ENCODE data around the gene LLGL2. TPM values are rescaled to one million over a fixed set of nuclear protein-coding genes. Genes with fewer than 3 reads are reported as not detected.

LLGL2 gene
- total and polyA plus RNA-seq, 9 donors = 0.20 to 45.4 (median 15.1) TPM

- intact Hi-C loops (cut with DNase I) = no loop called here
- Histone ChIP-seq H3K4me1 (ENCODE audit: insufficient read depth) (no peaks in the 10 kb centered on the region), H3K9me3 (no peaks in the 10 kb centered on the region), H3K27me3 (no peaks in the 10 kb centered on the region), H3K27ac (no peak overlapping the region), H3K36me3 (no peaks in the 10 kb centered on the region), H3K4me3 (no peak overlapping the region)
- DNase-seq = no peak
- TF ChIP-seq POLR2A (IDR thresholded peaks at IDR 0.05) (no peak), EP300 (IDR thresholded peaks at IDR 0.05) (no peak), CTCF (IDR thresholded peaks at IDR 0.05) (no peak)
- WGBS, 3 donors = 92 to 96% (median 95%) methylated on average over 16 of the region's 16 CpGs
Observed at GRCh38 chr17:75571885-75572215, 46.4 kb downstream of the LLGL2 start.

DNA sequence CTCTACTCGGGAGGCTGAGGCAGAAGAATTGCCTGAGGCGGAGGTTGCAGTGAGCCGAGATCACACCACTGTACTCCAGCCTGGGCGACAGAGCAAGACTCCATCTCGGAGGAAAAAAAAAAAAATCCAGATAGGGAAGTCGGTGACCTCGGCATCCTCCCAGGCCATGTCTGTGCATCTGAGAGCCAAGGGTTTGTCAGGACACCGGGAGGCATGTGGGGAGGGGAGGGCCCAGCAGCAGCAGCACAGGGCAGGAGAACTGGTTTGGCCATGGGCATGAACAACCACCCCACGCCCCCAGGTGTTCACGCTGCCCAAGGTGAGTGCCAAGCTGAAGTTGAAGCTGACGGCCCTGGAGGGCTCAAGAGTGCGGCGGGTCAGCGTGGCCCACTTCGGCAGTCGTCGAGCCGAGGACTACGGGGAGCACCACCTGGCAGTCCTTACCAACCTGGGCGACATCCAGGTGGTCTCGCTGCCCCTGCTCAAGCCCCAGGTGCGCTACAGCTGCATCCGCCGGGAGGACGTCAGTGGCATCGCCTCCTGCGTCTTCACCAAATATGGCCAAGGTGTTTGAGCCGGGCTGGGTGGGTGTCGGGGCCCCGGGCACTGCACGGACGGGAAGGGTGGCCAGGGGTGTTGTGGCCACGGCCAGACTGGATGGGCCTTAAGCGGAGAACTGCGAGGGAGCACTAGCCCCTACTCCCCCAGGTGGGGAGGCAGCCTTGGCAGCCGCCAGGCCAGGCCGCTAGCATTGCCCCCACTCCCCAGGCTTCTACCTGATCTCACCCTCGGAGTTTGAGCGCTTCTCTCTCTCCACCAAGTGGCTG, 47.4 kb downstream of the LLGL2 start:
- H3K4me3 ChIP-seq = no peak overlapping the region

GRCh38 chr17:75573540-75573957, 48.1 kb downstream of the LLGL2 start:
- no peak for TF ChIP-seq CTCF (IDR thresholded peaks at IDR 0.05)
- no peak for TF ChIP-seq EP300 (IDR thresholded peaks at IDR 0.05)
- no peak for TF ChIP-seq POLR2A (IDR thresholded peaks at IDR 0.05)
- Histone ChIP-seq H3K4me1 (ENCODE audit: insufficient read depth) (no peaks in the 10 kb centered on the region), H3K27me3 (no peaks in the 10 kb centered on the region), H3K36me3 (no peaks in the 10 kb centered on the region), H3K4me3 (no peak overlapping the region), H3K9me3 (no peaks in the 10 kb centered on the region), H3K27ac (no peak overlapping the region)
- no peak for DNase-seq
- 92% methylated on average over 16 of the region's 16 CpGs for WGBS, 3 donors
- intact Hi-C loops (cut with DNase I) = no loop called here

More for the DNA sequence above, 47.4 kb downstream of the LLGL2 start:
- DNase-seq = no peak
- no peaks in the 10 kb centered on the region for H3K9me3 ChIP-seq
- H3K27ac ChIP-seq = no peak overlapping the region
- no peaks in the 10 kb centered on the region for H3K4me1 ChIP-seq (ENCODE audit: insufficient read depth)
- intact Hi-C loops (cut with DNase I) = no loop called here
- H3K36me3 ChIP-seq = no peaks in the 10 kb centered on the region
- WGBS, 3 donors = 91 to 95% (median 94%) methylated on average over 39 of the region's 39 CpGs
- TF ChIP-seq CTCF (IDR thresholded peaks at IDR 0.05) (no peak), POLR2A (IDR thresholded peaks at IDR 0.05) (no peak), EP300 (IDR thresholded peaks at IDR 0.05) (no peak)
- no peaks in the 10 kb centered on the region for H3K27me3 ChIP-seq

DNA sequence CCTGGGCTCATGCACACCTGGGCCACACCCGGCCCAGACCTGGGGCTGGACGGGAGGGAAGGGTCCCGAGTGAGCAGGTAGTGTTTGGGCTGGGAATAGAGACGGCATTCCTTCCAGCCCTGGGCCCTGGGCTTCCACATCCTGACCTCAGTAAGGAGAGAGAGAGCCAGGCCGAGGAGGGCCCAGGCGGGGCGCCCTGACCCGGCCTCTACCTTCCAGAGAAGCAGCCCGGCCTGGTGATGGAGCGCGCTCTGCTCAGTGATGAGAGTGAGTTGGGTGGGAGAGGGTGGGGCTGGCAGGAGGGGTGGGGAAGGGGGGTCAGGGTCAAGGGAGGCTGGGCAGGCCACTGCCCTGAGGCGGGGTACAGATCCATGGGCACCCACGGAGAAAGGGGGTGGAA, 48.5 kb downstream of the LLGL2 start:
- WGBS, 3 donors = 84 to 93% (median 91%) methylated on average over 12 to 13 of the region's 13 CpGs
- DNase-seq = no peak
- peaks cover 3% of the 10 kb centered on the region for H3K4me1 ChIP-seq (ENCODE audit: insufficient read depth)
- no peaks in the 10 kb centered on the region for H3K9me3 ChIP-seq
- intact Hi-C loops (cut with DNase I) = no loop called here
- no peak for TF ChIP-seq CTCF (IDR thresholded peaks at IDR 0.05)
- TF ChIP-seq EP300 (IDR thresholded peaks at IDR 0.05) = no peak
- no peak for TF ChIP-seq POLR2A (IDR thresholded peaks at IDR 0.05)
- no peaks in the 10 kb centered on the region for H3K27me3 ChIP-seq
- no peaks in the 10 kb centered on the region for H3K36me3 ChIP-seq
- no peak overlapping the region for H3K27ac ChIP-seq
- H3K4me3 ChIP-seq = no peak overlapping the region
